Fibroblast of pulmonary artery (primary cell): ENCODE measurements around the gene CUX1.

ENCODE experiments used
- DNase-seq: peaks from one replicate; pipeline ENCODE4 v3.0.0-alpha.2; 2010; ENCODE audit warnings: low read depth
- H3K4me3 ChIP-seq: replicated peaks from 2 replicates; pipeline ENCODE4 v1.5.1; 2011; ENCODE audit warnings: low read depth, mild to moderate bottlenecking, control low read depth, low read length, moderate library complexity
- TF ChIP-seq, protein P1 (sequence below): IDR thresholded peaks from 2 replicates; pipeline ENCODE4 v1.5.1; 2011; ENCODE audit warnings: mild to moderate bottlenecking, control low read depth, low read length, inconsistent platforms; ENCODE audit errors: missing control alignments

CUX1 gene

GRCh38 chr7:101990811-101991418, 173.5 kb downstream of the CUX1 start:
- DNase-seq, result no peak
- TF ChIP-seq, protein P1, sequence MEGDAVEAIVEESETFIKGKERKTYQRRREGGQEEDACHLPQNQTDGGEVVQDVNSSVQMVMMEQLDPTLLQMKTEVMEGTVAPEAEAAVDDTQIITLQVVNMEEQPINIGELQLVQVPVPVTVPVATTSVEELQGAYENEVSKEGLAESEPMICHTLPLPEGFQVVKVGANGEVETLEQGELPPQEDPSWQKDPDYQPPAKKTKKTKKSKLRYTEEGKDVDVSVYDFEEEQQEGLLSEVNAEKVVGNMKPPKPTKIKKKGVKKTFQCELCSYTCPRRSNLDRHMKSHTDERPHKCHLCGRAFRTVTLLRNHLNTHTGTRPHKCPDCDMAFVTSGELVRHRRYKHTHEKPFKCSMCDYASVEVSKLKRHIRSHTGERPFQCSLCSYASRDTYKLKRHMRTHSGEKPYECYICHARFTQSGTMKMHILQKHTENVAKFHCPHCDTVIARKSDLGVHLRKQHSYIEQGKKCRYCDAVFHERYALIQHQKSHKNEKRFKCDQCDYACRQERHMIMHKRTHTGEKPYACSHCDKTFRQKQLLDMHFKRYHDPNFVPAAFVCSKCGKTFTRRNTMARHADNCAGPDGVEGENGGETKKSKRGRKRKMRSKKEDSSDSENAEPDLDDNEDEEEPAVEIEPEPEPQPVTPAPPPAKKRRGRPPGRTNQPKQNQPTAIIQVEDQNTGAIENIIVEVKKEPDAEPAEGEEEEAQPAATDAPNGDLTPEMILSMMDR, result no peak
- H3K4me3 ChIP-seq, result no peak overlapping the region

DNA sequence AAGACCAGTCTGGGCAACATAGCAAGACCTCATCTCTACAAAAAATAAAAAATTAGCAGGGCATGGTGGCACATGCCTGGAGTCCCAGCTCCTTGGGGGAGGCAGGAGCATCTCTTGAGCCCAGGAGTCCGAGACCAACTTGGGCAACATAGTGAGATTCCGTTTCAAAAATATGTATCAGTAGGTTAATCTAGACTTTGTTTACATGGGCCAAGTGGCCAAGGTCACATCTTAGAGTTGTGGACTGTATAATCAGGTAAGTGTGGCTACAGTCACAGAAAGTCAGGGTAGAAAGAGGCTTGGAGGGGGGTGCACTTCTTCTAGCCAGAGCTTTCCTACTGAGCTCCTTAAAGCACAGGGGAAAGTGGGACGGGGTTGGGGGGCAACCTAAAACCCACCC, 174.4 kb downstream of the CUX1 start:
- no peak for DNase-seq
- no peak overlapping the region for H3K4me3 ChIP-seq
- TF ChIP-seq, protein P1, result no peak

GRCh38 chr7:101993311-101993710, 175.9 kb downstream of the CUX1 start:
- no peak overlapping the region for H3K4me3 ChIP-seq
- DNase-seq, result no peak
- TF ChIP-seq, protein P1, result no peak

- no peak overlapping the region for H3K4me3 ChIP-seq
- DNase-seq, result no peak
- TF ChIP-seq, protein P1, result no peak
These were observed 177.7 kb downstream of the CUX1 start for GRCh38 chr7:101995121-101995520.

DNA sequence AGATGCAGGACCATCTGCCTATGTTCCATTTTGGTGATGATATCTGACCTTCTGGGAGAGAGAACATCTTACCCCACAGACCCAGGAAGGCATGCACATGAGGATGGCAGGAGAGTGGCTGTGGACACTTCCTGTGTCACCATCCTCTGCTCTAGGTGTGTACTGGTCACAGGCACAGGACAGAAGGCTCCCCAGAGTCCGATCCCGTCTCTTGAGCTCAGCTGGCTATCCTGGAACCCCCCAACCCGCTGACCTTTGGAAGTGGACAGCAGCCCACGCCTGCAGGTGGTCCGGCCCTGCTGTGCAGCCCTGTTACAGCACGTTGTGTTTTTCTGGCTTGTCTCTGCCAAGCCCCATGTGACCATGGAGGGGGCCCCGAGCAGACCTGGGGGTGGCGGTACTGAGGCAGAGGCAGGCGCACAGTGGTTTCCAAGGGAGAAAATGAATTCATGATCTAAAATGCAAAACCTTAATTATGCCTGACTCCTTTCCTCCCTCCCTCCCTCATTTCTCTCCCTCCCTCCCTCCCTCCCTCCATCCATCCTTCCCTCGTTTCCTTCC, 178.8 kb downstream of the CUX1 start:
- no peak for DNase-seq
- no peak overlapping the region for H3K4me3 ChIP-seq
- TF ChIP-seq, protein P1, result no peak

GRCh38 chr7:101996876-101997275, 179.4 kb downstream of the CUX1 start:
- DNase-seq, result no peak
- no peak overlapping the region for H3K4me3 ChIP-seq
- TF ChIP-seq, protein P1, result no peak
